ENCODE data around the gene MMP21.

MMP21 gene

DNA sequence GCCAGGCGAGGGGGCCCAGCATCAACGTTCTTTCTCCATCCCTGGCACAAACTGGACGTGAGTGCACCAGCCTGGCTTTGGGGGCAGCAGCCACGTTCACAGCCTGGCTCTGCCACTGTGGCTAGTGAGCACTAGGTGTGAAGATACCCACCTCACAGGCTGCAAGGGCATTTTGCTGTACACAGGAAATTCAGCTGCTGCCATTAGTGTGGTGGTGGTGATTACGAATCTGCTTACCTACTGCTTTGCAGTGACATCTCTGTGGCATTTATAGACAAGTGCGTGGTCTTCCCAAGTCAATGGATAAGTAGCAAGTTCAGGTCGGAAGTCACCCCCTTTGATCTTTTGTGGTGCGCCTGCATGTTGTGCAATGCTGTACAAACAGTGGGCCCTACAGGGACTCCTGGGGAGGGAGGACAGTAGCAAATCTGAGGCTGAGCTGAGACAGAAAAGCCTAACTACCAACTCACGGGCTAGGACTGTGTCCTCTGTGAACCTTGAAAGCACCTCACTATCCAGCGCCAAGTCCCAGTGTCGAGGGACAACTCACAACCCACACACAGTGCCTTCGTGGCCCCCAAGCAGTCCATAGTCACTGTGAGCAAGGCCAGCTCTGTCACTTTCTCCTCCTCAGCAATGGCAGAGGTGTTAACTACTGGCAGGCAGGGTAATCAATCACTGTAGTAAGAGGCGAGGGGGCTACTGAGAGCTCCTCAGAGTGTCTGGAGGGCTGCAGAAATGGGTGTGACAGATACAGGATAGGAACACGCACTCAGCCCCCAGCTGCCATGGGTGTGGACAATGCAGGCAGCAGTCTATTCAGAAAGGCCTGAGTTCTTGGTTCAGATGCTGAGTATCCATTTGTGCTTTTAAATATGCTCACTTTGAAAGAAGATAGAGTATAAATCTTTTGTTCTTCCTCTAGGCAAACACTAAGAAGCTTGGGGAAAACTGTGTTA is 17.0 kb upstream of the MMP21 start:
- DNase-seq, result no peak

DNA sequence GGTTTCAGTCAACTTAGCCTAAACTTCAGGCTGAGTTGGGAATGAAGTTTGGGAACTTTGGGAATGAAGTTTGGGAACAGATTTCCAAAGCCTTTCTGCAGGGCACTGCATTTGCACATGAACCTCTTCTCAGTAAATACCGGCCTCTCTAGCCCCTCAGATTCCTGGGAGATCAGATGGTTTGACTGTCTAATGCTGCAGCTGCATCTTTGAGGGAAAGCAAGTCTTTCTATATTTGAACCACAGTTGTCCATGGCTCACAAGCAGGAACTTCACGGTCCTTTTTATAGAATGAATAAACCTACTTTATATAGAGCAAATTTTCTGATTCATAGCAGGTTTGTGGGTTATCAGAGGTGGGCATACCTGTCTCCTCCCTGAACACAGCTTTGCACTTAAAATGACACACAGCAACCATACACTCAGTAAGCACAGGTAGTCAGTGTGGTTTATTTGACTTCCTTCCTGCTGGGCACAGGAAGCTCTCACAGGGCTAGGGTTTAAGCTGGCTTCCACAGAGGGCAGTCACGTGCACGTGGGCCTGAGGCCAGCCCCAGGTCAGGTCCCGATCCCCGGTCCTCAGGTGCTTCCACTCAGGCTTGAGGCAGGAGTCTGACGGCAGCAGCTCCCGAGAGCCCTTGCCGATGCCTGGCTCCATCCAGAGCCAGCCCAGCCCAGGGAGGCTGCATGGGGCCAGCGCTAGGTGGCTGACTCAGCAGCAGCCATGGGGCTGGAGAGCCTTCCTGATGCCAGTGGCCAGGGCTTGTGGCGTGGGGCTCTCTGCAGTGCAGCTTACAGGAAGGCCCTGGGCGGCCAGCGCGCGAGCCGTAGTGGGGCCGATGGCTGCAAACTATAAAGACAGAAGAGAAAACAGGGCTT is 12.8 kb upstream of the MMP21 start:
- DNase-seq, result no peak

DNA sequence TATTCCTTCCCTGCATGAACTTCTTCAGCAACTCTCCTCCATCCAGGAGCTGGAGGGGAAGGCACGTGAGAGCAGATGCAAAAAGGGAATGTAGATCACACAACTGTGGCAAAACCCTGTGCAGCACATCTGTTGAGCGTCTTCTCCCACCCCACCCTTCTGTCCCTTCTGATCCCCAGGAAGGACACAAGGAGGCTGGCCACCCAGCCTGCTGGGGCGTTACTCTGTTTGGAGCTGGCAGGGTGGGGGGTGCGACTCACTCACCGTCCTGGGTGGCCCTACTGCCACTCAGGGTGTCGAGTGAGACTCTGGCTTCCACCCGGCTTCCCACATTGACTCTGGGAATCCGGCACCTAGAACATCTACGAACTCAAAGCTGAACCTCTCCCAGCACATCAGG is 10.2 kb upstream of the MMP21 start:
- no peak for DNase-seq

DNA sequence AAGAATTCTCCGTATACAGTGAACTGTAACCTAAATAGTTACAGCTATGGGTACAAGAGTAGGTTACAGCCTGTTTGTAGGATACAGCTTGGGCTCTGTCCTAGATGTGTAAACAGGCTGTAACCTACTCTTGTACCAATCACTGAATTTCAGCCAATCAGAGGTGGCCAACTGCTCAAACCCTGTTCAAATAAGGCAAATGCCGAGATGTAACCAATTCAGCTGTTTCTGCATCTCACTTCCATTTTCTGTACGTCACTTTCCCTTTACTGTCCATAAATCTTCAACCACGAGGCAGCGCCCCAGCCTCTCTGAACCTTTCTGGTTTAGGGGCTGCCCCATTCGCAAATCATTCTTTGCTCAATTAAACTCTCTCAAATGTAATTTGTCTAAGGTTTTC is 8.3 kb upstream of the MMP21 start:
- DNase-seq, result no peak

GRCh38 chr10:125783408-125783807 is 7.8 kb upstream of the MMP21 start:
- no peak for DNase-seq

DNA sequence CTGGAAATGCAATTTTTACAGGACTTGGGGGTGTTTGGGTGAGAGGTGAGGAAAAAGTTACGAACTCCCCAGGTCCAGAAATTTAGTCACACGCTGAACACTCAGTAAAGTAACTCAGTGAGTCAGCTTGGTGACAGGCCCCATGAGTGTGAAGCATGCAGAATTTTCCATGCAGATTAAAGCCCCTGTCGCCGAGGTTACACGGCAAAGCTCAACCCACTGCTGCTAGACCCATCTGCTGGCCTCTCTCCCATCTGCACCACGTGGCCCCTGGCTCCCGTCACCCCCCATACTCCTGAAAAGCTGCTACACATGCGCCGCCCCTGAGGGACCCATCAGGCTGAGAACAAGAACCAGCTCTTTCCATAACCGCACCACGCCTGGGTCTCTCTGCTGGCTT is 7.0 kb upstream of the MMP21 start:
- DNase-seq, result no peak

DNA sequence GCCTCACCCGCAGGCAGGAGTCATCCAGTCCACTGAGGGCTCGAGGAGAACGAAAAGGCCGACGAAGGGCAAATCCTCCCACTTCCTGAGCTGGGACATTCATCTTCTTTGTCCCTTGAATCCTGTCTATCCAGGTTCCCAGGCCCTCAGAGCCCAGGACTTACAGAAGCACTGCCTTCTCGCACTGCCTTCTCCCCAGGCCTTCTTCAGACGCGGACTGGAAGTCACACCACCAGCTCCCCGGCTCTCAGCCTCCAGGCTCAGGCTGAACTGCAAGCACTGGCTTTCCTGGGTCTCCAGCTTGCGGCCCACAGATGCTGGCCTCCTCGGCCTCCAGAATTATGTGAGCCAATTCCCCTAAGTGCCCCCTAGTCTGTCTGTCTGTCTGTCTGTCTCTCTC is 6.4 kb upstream of the MMP21 start:
- no peak for DNase-seq

GRCh38 chr10:125781374-125781773 is 5.8 kb upstream of the MMP21 start:
- no peak for DNase-seq

DNA sequence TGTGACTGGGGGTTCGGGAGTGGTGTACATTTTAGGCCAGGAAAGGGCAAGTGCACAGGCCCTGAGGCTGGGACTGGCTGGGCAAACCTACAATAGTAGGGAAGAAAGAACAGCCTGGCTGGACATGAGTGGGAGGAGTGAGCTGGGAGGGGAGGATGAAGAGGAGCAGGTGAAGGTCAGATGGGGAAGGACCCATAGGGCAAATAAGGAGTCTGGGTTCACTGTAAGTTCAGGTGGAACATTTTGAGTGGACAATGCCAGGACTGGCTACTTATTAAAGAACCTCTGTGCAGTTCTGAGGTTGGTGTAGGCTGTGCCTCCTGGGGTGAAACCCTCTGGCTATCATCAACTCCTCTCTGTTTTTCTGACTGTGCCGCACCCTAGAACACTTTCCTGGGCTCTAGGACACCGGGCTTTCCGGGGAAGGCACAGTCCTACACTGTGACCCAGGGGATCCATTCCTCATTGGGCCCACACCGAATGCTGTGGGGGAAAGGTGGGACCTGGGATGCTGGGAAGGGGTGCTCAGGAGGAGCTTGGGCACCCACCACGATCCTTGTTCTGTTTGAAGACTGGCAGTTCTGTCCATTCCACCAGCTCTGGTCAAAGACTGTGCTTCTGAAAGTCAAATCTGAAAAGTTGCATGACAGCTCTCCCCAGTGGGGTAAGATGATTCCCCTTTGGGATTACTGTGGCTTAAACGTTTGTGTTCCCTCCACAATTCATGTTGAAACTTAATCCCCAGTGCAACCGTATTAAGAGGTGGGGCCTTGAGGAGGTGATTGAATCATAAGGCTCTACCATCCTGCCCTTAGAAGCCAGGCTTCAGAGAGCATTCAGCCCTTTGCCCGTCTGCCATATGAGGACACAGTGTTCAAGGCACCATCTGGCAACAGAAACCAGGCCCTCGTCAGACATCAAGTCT is 4.0 kb upstream of the MMP21 start:
- no peak for DNase-seq

DNA sequence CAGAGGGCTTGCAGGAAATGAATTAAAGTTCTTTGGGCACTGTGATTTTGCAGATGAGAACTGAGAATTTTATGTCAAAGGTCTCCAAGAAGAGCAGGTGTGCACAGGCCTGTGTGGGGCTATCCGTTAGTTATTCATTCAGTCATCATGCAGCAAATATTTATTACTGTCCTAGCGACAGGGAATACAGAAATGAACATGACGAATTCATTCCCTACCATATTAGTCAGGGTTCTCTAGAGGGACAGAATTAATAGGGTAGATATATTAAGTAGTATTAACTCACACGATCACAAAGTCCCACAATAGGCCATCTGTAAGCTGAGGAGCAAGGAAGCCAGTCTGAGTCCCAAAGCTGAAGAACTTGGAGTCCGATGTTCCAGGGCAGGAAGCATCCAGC is 2.9 kb upstream of the MMP21 start:
- no peak for DNase-seq

GRCh38 chr10:125777806-125778205 is 2.2 kb upstream of the MMP21 start:
- DNase-seq, result no peak

GRCh38 chr10:125774581-125775191 is 935 bp downstream of the MMP21 start:
- DNase-seq, result no peak

GRCh38 chr10:125773687-125774543 is 1.7 kb downstream of the MMP21 start:
- no peak for DNase-seq

DNA sequence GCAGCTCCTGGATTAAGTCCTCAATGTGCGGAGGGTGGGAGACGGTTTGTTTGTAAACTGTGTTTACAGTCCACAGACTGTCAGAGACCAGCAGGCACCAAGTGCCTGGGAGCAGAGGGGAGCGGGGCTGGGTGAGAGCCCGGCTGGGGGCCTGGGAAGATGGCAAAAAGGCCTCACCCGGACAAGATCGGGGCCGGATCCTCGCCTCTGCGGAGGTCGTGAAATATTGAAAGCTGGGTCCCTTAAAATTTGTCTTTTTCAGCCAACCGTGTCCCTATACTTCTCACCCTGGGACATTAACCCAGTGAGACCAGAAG is 2.8 kb downstream of the MMP21 start:
- DNase-seq, result no peak

- no peak for DNase-seq
These were observed 3.3 kb downstream of the MMP21 start for GRCh38 chr10:125772112-125772863.

DNA sequence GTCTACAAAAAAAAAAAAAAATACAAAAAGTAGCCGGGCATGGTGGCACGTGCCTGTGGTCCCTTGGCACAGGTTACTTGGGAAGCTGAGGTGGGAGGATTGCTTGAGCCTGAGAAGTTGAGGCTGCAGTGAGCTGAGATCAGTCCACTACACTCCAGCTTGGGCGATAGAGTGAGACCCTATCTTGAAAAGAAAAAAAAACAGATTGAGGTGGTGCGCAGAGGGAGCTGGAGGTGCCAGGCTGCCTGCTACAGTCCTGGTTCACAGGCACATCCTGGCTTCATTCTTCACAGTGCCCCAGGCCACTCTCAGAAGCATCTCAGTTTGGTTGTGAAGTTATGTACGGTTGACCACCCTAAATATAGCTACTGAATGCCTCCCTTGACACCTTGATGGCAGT is 4.8 kb downstream of the MMP21 start:
- DNase-seq, result no peak

GRCh38 chr10:125769175-125769574 is 6.4 kb downstream of the MMP21 start:
- DNase-seq, result no peak

- peak; percentile 8 for DNase-seq
These were observed 7.3 kb downstream of the MMP21 start for GRCh38 chr10:125768219-125768855.

GRCh38 chr10:125766511-125766910 is 9.1 kb downstream of the MMP21 start:
- no peak for DNase-seq

- DNase-seq, result no peak
These were observed 9.8 kb downstream of the MMP21 start for GRCh38 chr10:125765835-125766234.
